GM12801 (cell line): ENCODE data around the gene MFNG.

ENCODE experiments used
- CTCF ChIP-seq: IDR thresholded peaks from one replicate; pipeline ENCODE4 v1.5.1; 2011; ENCODE audit warnings: control low read depth; ENCODE audit not compliant: insufficient read length; ENCODE audit errors: extremely low read depth

The MFNG gene

GRCh38 chr22:37462436-37462835 lies 23.7 kb downstream of the MFNG start:
- TF ChIP-seq CTCF, result no peak

DNA sequence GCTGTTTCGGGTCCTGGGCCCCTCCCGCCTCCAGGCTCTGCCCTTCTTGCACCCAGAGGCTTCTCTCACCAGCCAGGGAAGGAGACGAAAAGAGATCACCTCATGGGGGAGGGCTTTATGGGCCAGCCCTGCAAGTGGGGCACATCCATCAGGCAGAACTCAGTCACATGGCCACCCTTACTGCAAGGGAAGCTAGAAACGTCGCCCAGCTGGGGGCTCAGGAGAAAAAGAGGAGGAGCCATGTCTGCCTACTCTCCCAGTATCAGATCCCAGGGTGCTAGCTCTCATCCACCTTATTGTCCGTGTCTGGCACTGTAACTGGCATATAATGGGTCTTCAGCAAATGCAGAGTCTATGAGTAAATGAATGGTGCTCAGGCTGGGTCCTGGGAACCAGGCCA lies 24.2 kb downstream of the MFNG start:
- TF ChIP-seq CTCF, result no peak

- no peak for TF ChIP-seq CTCF
These were observed 25.5 kb downstream of the MFNG start for GRCh38 chr22:37460684-37461083.

DNA sequence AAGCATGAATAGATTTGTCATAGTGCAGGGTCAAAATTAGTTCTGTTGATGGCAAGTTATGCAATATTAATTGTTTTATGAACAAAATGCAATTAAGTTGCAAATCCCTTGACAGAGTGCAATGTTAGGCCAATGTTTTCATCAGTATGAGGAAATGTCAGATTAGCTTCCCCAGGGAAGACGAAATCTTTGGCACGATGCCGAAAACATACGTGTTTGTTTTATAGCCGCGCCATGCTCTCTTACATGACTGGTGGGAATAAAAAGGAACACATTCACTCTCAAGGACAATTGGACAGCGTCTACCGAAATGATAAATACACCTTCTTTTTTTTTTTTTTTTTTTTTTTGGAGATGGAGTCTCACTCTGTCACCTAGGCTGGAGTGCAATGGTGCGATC lies 27.0 kb downstream of the MFNG start:
- TF ChIP-seq CTCF, result no peak

DNA sequence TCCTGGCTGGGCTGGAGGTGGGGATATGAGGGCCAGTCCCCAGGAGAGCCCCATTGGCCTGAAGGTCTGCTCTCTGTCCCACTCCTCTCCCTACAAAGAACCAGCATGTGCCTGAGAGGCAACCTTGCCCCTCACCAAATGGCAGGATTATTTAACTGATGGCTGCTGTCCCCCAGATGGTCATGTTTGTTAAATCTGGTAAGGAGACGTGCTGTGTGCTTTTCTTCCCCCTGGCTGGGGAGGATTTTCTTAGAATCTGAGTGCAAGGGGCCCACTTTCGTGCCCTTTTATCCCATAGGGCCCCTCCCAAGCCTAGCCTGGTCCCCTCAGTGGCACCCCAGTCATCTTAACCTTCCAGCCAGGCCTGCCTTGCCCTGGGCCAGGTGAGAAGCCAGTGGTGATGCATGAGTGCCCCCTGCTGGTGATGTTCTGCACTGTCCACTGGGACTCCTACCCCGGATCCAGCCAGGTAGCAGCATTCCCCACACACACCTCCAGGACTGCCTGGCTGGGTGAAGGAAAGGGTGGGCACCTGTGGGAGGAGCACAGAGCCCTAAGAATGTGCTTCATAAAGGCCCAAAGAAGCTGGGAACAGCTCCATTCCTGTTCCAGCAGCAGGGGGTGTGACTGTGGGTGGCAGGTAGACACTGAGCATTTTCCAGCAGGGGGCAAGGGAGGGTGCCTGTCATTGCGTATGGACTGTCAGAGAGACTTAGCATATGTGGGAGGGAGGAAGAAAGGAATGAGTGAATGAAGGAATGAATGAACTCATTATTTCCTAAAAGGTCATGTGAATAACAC lies 28.9 kb downstream of the MFNG start:
- TF ChIP-seq CTCF, result peak; percentile 85

- TF ChIP-seq CTCF, result no peak
These were observed 29.8 kb downstream of the MFNG start for GRCh38 chr22:37456346-37456745.

DNA sequence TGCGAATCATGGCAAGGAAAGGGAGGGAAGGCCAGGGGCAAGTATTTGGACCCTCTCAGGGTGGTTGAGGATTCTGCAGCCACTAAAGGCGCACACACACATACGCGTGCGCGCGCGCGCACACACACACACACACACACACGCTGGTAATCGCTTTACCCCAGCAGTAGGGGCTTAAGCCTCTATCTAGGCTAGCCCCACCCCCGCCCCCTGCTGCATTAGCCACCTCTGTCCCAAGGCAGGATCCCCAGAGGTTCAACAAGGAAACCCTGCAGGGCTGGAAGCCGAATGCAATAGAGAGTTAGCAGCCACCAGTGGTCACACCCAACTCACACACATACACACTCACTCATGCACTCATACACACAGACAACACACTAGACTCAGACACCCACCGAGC lies 30.3 kb downstream of the MFNG start:
- TF ChIP-seq CTCF, result no peak
